Keratinocyte (primary cell): Measurements from ENCODE around the gene ACP1. TPM values are rescaled to one million over a fixed set of nuclear protein-coding genes. Genes with fewer than 3 reads are reported as not detected.

Experiments used
- DNase-seq: peaks from one replicate; pipeline ENCODE4 v3.0.0-alpha.2; 2011; ENCODE audit warnings: low read depth, missing footprints, low spot score
- FAIRE-seq: peaks from 2 replicates; lab custom pipeline; 2011; peaks lifted over from hg19 to GRCh38; lab: Jason Lieb, UNC
- H2AFZ ChIP-seq: 2 replicates; pipeline ENCODE4 v1.6.0; 2012; ENCODE audit warnings: low read length, control low read depth, inconsistent platforms; ENCODE audit not compliant: control insufficient read depth
- H3K27ac ChIP-seq: 2 replicates; pipeline ENCODE4 v1.5.1; 2011; ENCODE audit warnings: low read length; ENCODE audit not compliant: control insufficient read depth, insufficient read depth
- H3K27me3 ChIP-seq: 3 replicates; pipeline ENCODE4 v1.6.0; 2011; ENCODE audit warnings: low read length; ENCODE audit not compliant: control insufficient read depth, insufficient read depth; ENCODE audit errors: extremely low read depth
- H3K36me3 ChIP-seq, 2 experiments: 2 replicates in 1 of 2; 3 replicates in 1 of 2; pipeline ENCODE4 v1.5.1; 2011; ENCODE audit warnings: low read length in 2 of 2, mild to moderate bottlenecking in 1 of 2; ENCODE audit not compliant: control insufficient read depth in 2 of 2, insufficient read depth in 2 of 2; ENCODE audit errors: extremely low read depth in 1 of 2
- H3K4me1 ChIP-seq: 3 replicates; pipeline ENCODE4 v1.5.1; 2011; ENCODE audit warnings: low read length; ENCODE audit not compliant: control insufficient read depth, insufficient read depth; ENCODE audit errors: extremely low read depth
- H3K4me2 ChIP-seq: 3 replicates; pipeline ENCODE4 v1.6.0; 2011; ENCODE audit warnings: low read depth, low read length; ENCODE audit not compliant: control insufficient read depth, insufficient read depth; ENCODE audit errors: extremely low read depth
- H3K4me3 ChIP-seq, 3 experiments: fragments of 200-600 bp in 1 of 3; sonication (generic) in 1 of 3; 2 replicates in 2 of 3; 3 replicates in 1 of 3; pipeline ENCODE4 v1.5.1; 2011 to 2016; ENCODE audit warnings: low read length in 3 of 3, mild to moderate bottlenecking in 3 of 3, control low read depth in 2 of 3, inconsistent platforms in 1 of 3, low read depth in 1 of 3, mixed read lengths in 1 of 3, mixed run types in 1 of 3, moderate library complexity in 1 of 3; ENCODE audit not compliant: control insufficient read depth in 2 of 3, insufficient read depth in 2 of 3; ENCODE audit errors: extremely low read depth in 1 of 3
- H3K79me2 ChIP-seq: 2 replicates; pipeline ENCODE4 v1.6.0; 2012; ENCODE audit warnings: low read length; ENCODE audit not compliant: control insufficient read depth, insufficient read depth
- H3K9ac ChIP-seq: 3 replicates; pipeline ENCODE4 v1.6.0; 2011; ENCODE audit warnings: low read length; ENCODE audit not compliant: control insufficient read depth, insufficient read depth; ENCODE audit errors: extremely low read depth
- H3K9me1 ChIP-seq: 3 replicates; pipeline ENCODE4 v1.6.0; 2011; ENCODE audit warnings: low read length; ENCODE audit not compliant: control insufficient read depth, insufficient read depth; ENCODE audit errors: extremely low read depth
- H3K9me3 ChIP-seq: 2 replicates; pipeline ENCODE4 v1.5.1; 2012; ENCODE audit warnings: low read depth, low read length; ENCODE audit not compliant: control insufficient read depth
- H4K20me1 ChIP-seq: 3 replicates; pipeline ENCODE4 v1.6.0; 2011; ENCODE audit warnings: low read length; ENCODE audit not compliant: control insufficient read depth, insufficient read depth; ENCODE audit errors: extremely low read depth
- CTCF ChIP-seq, 3 experiments: IDR thresholded peaks in 1 of 3; conservative IDR thresholded peaks in 1 of 3; optimal IDR thresholded peaks in 1 of 3; 2 replicates in 2 of 3; 3 replicates in 1 of 3; pipeline versions ENCODE3 to v1.5.1; 2011; ENCODE audit warnings: low read length in 3 of 3, mild to moderate bottlenecking in 3 of 3, moderate library complexity in 2 of 3, control low read depth in 1 of 3, inconsistent platforms in 1 of 3; ENCODE audit not compliant: insufficient read depth in 2 of 3; ENCODE audit errors: extremely low read depth in 1 of 3
- EZH2 ChIP-seq: IDR thresholded peaks from one replicate; pipeline ENCODE4 v1.6.1; 2012; ENCODE audit warnings: inconsistent platforms, mild to moderate bottlenecking, low read length, moderate library complexity
- dilution Hi-C: fragments of 300-500 bp; cut with MboI; formaldehyde crosslinking; loops from one replicate; pipeline ENCODE4 v1.7.0; 2020; ENCODE audit warnings: low sequenced_read_pairs; ENCODE audit not compliant: extremely low pct_ligation_motif_present
- polyA plus RNA-seq, 5 experiments: library from polyadenylated mRNA; depleted of rRNA in 3 of 5; stranded (reverse) in 3 of 5; stranded (forward) in 1 of 5; unstranded in 1 of 5; fragments of >200 nt; gene quantifications; 1 replicate in 1 of 5; 2 replicates in 3 of 5; 3 replicates in 1 of 5; pipeline versions ENCODE4 v1.2.1 to v1.2.3, GENCODE V29; 2011 to 2012; ENCODE audit warnings: missing spikeins in 2 of 5, low read depth in 1 of 5, low replicate concordance in 1 of 5

Gene ACP1
- polyA plus RNA-seq, 1 donor (not counting 4 experiments of a cell fraction or from before 2014, with no cell fraction given), result 123 TPM

GRCh38 chr2:256094-256493 lies 8.7 kb upstream of the ACP1 start:
- H3K9me3 ChIP-seq, result no peaks in the 10 kb centered on the region
- no peaks in the 10 kb centered on the region for H3K9me1 ChIP-seq
- dilution Hi-C loops, result no loop called here
- FAIRE-seq, result no peak
- no peak overlapping the region for H3K4me2 ChIP-seq
- H3K4me3 ChIP-seq, result no peak overlapping the region
- no peak overlapping the region for H3K27ac ChIP-seq
- no peak overlapping the region for H2AFZ ChIP-seq
- no peak overlapping the region for H3K9ac ChIP-seq
- peaks cover 7% of the 10 kb centered on the region for H3K79me2 ChIP-seq
- H3K4me1 ChIP-seq, result no peaks in the 10 kb centered on the region
- no peak for DNase-seq
- H3K27me3 ChIP-seq, result no peaks in the 10 kb centered on the region
- H3K36me3 ChIP-seq, result peaks cover 2 to 5% of the 10 kb centered on the region in 2 experiments
- H4K20me1 ChIP-seq, result no peaks in the 10 kb centered on the region
- TF ChIP-seq EZH2 (no peak), CTCF (optimal IDR thresholded peaks at IDR 0.05 in 1 of 3, IDR thresholded peaks at IDR 0.05 in 1 of 3, conservative IDR thresholded peaks at IDR 0.05 in 1 of 3; ENCODE audit: extremely low read depth in 1 of 3, insufficient read depth in 2 of 3, low read length in 3 of 3) (no peak)

GRCh38 chr2:257429-257828 lies 7.3 kb upstream of the ACP1 start:
- Histone ChIP-seq H3K4me3 (no peak overlapping the region), H2AFZ (no peak overlapping the region), H3K9ac (no peak overlapping the region), H3K9me3 (no peaks in the 10 kb centered on the region), H4K20me1 (no peaks in the 10 kb centered on the region), H3K27me3 (no peaks in the 10 kb centered on the region), H3K27ac (no peak overlapping the region), H3K4me2 (no peak overlapping the region), H3K79me2 (peaks cover 10% of the 10 kb centered on the region), H3K9me1 (no peaks in the 10 kb centered on the region), H3K36me3 (peaks cover 2 to 5% of the 10 kb centered on the region in 2 experiments), H3K4me1 (peaks cover 6% of the 10 kb centered on the region)
- no peak for DNase-seq
- TF ChIP-seq EZH2 (no peak), CTCF (optimal IDR thresholded peaks at IDR 0.05 in 1 of 3, IDR thresholded peaks at IDR 0.05 in 1 of 3, conservative IDR thresholded peaks at IDR 0.05 in 1 of 3; ENCODE audit: extremely low read depth in 1 of 3, insufficient read depth in 2 of 3, low read length in 3 of 3) (no peak)
- FAIRE-seq, result no peak
- dilution Hi-C loops, result no loop called here
